ENCODE measurements around the gene ESRRB.

Gene ESRRB

DNA sequence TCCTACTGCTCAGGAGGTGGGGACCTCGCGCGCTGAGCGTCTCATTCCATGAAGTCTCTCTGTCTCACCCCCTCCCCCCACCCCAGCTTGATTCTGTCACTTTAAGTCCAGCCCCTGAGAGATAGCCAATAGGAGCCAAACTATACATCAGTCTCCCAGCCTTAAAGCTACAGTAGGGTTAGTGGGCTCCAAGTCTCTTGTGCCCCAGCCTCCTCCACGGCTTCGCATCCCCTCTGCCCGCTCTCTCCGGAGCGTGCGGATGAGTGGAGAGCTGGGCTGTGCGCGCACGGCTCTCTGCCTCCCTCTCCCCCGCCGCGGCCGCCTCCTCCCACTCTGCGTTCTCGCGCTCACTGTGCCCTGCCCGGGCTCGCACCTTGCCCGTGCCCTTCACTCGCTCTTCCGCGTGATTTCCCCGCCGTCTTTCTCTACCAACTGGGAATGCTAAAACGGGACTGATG is at the start of gene ESRRB:
Gene ESRRB (plus strand): TSS at position 191 of the 458 bp plus-strand sequence. CDS start 265 bp downstream, at position 456.
- DNase-seq (ENCODE audit: low read depth in 2 of 3, low spot score in 2 of 3): no peak

DNA sequence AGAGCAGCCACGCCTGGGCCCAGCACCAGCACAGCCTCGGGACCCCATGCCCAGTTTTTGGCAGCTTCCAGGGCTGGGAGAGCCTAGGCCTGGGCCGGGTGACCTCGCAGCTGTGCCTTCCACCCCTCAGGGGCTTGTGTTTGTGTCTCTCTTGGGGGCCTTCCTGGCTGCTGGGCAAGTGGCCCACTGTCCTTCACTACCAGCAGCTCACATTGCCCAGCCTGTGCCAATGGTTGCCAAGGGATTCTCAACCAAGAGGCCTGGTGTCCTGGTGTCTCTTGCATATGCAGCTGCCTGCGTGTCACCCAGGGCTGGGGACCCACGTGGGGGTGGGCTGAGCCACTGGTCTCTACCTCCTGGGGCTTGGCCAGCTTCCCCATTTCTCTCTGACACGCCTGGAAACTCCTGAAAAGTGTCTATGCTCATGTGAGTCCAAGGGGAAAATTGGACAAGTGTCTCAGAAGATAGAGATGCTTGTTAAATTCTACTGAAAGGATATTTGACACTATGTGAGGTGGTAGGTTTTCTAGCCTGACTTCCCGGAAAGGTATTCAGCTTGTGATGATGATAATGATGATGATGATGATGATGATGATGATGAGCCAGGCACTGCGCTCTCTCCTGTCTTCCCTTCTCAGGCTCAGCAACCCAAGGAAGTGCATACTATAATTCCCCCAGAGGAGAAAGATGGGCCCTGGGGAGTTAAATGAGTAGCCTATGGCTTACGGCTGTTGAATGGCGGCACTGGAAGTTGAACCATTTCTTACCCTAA is 48.8 kb upstream of the ESRRB start:
- no peak for DNase-seq (ENCODE audit: low read depth in 2 of 3, low spot score in 2 of 3)

DNA sequence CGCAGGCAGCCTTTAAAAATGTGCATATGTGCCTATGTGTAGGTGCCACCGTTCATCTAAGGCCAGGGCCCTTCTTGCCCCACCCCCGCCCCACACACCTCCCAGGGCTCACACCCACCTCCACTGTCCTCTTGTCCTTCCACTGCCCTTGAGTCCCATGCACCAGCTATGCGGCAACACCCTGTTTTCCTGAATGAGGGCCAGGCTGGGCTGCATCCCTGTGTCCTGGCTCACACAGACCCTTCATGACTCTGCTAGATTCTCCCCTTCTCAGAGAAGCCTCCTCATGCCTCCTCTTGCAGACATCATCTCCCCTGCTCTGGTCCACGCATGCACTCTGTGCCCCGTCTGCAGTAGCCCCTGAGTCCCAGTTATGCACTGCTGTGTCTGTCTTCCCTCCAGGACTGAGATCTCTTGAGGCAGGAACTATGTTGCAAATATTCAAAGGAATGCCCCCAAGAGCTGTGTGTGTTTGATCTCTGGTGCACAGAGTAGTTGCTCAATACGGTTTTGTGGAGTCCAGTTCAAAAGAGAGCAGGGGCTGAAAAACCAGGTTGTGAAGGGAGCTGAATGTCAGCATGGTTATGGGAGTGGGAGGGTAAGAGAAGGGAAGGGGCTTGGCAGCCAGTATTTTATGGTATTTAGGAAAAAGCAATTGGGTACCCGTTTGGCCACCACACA is 47.3 kb upstream of the ESRRB start:
- DNase-seq (ENCODE audit: low read depth in 2 of 3, low spot score in 2 of 3): no peak

DNA sequence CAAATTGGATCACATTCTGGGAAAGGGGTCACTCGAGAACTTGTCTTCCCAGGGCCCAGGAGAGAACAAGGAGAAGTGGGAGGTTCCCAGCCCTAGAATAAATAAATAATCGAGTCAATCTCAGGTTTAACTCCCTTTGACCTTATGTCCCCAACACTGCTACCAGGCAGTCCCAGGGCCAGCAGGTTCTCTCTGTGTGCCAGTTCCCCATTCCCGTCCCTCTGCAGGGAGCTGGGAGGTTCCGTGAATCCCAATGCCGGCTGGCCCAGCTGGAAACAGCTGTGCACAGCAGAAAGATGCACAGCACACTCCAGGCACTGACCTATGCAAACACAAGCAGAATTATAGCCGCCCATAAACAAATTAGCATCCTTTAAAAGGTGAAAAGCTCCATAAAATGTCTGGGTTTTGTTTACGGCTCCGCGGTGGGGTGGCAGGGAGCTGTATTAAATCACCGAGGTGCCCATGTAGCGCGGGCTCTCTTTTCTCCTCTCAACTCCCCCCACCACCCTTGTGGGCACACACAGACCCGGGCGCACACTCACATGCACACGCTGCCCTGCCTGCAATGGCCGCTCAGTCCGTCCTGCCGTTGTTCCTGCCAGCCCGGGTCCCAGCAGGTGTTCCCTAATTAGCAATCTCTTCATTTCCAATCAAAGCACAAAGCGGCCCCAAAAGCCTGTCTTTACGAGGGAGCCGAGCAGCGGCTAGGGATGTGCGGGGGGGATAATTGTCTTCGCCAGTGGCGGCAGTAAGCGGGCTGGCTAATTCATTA is 46.6 kb upstream of the ESRRB start:
- no peak for DNase-seq (ENCODE audit: low read depth in 2 of 3, low spot score in 2 of 3)

DNA sequence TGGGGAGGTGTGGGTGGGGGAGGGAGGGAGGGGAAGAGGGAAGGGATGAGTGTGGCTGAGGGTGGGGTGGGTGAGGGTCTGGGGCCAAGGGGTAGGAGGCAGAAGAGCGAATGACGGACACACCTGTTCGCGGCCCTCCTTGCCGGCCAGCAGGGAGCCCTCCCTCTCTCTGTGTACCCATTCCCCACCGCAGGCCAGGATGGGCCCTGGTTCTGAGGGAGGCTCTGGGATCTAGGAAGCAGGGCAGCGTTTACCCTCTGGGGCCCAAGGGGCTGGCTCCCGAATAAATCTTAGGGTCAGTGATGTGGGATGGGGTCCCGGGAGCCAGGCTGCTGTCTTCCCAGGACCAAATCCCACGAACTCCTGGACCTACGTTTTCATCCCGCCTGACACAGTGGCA is 46.0 kb upstream of the ESRRB start:
- no peak for DNase-seq (ENCODE audit: low read depth in 2 of 3, low spot score in 2 of 3)

DNA sequence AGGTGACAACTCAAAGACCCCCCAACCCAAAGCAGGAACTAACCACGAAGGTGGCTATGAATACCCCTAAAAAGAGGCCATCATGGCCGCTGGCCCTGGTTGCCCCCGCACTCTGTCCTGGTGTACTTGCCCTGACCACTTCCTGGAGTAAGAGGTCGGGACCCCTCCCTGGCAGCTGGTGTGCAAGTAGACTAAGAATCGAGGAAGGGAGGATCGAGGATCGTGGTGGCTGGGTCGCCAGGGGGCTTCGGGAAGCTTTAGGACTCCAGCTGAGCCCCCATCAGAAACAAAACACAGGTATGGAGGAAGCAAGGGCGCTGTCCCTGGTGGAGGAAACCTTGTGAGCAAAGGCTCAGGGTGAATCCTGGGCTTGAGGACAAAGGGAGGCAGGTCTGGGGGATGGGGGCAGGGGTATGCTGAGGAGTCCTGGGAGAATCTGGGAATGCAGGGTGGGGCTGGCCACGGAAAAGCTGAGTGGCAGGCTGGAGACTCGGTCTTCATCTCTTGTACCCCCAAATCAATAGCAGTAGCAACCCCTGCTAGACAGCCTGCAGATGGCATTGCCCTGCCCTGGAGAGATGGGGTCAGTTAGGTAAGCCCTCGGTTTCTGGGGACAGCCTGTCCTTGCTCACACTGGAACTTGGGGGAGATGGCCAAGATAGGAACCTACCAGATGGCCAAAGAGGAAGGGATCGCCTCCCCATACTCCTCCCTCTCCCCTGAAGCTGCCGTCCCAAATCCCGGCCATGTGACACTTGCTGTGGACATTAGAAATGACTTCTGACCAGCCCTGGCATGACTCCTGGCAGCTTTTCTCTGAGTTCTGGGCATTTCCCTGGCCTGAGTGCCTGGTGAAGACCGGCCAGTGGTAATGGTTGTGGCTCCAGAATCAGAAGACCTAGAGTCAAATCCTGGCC is 45.3 kb upstream of the ESRRB start:
- DNase-seq (ENCODE audit: low read depth in 2 of 3, low spot score in 2 of 3): no peak

DNA sequence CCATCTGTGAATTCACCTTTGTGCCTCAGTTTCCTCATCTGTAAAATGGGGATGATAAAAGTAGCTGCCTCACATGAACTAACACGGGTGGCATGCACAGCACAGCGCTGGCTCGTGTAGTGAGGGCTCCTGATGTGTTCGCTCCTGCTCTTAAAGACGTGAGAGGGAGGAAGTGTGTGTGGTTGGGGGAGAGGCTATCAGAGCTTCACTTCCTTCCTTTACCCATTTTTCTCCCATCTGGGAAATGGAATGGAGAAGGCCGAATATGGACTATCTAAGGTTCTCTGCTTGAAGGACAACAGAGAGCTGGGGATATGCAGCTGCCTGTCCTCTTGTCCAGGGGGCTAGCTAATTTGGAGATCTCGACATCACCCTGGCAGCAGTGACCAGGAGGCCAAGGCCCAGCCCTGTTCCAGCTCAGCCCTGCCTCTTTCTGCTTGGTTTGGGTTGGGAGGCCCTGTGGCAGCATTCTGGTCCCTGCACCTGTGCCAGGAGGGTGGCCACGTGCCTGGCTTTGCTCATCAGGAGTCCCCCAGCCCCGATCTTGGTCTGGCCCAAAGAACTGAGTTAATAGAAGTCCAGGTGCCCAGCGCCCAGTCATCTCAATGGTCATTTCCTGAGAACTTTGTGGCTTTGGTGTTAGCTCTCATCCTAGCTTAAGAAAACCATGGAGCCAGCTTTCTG is 44.5 kb upstream of the ESRRB start:
- no peak for DNase-seq (ENCODE audit: low read depth in 2 of 3, low spot score in 2 of 3)

DNA sequence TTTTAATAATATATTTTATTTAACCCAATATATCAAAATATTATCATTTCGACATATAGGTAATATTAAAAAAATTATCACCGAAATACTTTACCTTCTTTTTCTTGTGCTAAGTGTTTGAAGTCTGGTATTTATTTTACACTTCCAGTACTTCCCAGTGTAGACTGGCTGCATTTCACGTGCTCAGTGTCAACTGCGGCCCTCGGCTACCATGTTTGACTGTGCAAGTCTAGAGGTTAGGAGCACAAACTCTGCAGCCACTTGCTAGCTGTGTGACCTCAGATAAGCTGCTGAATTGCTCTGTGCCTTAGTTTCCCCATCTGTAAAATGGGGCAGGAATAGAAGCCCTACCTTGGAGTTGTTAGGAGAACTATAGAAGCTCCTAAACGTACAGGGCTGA is 42.3 kb upstream of the ESRRB start:
- DNase-seq (ENCODE audit: low read depth in 2 of 3, low spot score in 2 of 3): no peak

DNA sequence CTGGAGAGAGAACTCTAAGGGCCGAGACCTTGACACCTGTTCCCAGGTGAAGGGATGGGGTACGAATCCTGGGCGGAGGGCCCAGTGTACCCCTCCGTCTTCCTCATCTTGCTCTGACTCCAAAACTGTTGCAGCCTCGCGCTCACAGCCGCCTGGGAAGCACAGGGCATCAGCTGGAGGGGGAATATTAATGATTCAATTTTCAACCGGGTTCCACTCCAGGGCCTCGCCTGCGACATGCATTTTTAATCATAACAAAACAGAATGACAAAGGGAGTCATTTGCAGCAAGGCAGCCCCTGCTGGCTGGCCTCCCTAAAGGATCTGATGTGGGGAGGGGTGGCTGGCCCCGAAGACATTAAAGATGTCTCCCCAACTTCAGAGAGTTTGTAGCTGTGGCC is 41.6 kb upstream of the ESRRB start:
- no peak for DNase-seq (ENCODE audit: low read depth in 2 of 3, low spot score in 2 of 3)

DNA sequence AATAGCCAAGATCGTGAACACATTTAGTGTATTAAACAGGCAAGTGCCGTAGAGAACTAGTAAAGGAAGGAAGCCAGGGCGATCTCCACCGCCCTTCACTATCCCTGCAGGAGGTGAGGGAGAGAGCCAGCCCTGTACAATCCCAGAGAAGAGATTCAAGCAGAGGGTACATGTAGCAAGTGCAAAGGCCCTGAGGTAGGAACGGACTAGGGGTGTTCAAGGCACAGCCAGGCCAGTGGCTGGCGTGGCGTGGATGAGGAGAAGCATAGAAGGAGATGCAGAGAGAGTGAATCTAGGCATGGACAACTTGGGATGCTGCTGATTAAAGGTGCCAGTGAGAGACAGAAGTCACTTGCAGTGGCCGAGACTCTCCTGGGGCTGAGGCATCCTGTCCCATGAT is 39.1 kb upstream of the ESRRB start:
- DNase-seq (ENCODE audit: low read depth in 2 of 3, low spot score in 2 of 3): no peak

DNA sequence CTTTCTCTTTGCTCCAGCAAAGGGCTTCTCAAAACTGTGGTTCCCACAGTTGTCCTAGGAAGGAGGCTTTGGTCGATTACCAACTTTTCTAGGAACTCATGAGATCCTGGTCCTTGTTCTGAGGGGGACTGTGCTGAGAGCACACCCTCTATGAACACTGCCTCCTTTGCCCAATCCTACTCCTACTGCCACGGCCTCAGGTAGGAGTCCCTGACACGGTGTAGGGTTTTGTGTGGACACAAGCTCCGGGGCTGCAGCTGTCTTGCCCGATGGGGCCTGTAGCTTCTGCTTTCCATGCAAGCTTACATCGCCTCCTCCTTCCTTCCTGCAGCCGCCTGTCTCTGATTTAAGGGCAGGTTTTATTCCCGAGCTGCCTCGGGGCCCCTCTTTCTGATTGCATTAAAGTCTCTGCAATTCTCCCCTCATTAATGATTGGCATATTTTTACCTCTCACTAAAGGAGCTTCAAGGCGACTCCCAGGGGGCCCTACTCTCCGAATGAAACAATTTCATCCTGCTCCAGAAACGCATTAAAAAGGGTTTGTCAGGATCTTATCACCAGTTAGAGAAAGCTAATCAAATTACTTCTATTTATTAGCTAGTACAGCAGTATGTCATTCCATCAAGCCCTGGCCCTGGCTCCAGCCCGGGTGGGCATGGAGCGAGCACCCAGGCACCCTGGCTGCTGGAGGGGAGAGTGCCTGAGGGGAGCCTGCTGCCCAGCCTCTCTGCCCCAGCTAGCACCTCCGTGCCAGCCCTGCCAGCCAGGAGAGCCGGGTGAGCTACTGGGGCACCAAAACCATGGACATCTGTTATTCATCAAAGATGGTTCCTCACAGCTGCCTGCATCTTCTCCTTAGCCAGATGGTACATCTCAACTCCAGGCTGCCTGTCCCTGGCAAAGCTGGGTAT is 38.0 kb upstream of the ESRRB start:
- DNase-seq (ENCODE audit: low read depth in 2 of 3, low spot score in 2 of 3): no peak

DNA sequence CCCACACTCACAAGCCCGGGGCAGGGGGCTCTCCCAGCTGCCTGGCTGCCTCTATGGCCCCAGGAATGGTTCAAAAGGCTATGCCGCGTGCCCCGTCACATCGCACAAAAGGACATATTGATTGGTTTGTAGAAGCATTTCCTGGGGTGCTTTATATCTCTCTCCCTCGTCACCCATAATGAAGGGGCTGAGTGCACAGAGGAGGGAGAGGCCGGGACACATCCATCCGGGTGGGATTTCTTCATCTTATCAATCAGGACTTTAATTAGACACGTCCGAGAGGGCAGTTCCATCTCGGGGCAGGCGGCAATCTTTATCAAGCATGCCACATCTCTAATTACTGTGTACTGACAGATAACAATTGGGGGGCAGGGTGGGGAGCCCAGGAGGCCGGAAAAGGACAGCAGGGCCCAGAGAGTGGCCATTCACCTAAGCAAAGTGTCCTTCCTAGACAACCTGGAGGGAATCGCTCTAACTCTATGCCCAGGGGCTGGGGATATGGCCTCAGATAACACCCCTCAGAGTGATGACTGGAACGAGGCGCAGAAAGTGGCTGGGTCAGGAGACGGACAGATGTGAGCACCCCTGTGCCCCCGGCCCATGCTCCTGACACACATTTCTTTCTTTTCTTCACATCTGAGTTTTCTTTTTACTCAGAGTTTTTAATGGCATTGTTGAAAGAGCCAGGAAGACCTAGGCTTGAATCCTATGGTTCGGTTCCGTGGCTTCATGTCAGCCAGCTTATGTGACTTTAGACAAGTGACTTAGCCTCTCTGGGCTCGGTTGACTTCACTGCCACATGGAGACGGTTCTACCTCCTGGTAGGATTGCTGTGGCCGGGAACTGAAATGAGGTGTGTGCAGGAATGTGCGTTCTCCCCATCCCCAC is 36.0 kb upstream of the ESRRB start:
- DNase-seq (ENCODE audit: low read depth in 2 of 3, low spot score in 2 of 3): no peak

DNA sequence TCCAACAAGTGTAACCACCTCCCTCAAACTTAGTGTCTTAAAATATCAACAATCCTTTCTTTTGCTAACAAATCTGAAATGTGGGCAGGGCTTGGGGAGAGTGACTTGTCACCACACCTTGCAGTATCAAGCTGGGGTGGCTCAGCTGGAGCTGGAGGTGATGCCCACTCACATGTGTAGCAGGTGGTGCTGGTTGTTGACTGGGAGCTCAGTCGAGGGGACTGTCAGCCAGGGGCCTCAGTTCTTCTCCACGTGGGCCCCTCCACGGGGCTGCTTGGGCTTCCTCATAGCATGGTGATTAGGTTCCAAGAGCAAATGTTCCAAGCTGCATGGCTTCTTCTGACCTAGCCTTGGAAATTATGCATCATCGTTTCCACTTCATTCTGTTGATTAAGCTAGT is 32.6 kb upstream of the ESRRB start:
- DNase-seq (ENCODE audit: low read depth in 2 of 3, low spot score in 2 of 3): no peak

DNA sequence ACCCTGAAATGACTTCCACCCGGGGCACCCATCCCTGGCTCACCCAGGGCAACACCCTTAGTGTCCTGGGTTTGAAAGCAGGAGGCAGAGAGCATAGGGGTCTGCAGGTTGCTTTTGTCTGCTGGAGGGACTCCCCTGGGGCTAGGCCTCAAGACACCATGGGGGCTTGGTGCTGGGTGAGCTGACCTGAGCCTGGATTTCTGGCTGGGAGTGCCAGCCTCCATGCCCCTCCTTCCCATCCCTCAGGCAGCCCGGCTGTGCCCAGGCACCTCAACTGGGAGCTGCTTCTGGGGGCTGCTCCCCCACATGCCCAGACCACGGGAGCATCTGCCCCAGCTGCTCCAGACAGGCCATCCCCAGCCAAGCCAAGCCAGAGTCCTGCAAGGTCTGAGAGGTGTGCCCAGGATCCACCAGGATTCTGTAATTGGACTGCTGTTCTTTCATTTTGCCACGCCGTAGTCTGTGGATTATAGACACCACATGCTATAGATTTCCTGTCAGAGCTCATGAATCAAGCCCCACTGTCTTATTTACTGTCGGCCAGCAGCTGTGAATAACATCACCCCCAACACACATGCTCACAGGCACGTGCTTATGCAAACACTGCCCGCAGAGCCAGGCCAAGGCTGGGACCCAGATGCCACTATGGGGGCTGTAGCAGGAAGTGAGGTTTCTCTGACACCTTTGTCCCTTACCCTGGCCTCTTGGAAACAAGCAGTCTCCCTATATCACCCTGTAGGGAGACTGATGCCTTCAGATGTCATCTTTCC is 29.4 kb upstream of the ESRRB start:
- DNase-seq (ENCODE audit: low read depth in 2 of 3, low spot score in 2 of 3): no peak

DNA sequence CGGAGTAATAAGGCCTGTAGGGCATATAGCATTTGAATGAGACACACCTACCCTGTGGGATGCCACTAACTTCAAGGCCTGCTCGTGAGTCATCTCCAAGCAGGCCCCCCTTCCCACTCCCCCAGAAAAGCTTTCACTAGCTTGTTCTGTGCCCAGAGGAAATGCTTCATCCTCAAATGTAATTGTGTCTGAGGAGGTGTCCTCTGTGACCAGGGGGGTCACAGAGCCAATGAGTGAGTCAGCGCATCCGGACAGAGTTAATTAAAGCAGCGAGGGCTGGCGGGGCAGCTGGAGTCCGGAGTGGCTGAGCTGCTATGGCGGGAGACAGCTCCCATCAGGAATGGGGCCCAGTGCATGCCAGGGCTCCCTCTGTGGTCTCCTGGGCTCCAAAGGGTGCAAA is 27.0 kb upstream of the ESRRB start:
- DNase-seq (ENCODE audit: low read depth in 2 of 3, low spot score in 2 of 3): no peak

DNA sequence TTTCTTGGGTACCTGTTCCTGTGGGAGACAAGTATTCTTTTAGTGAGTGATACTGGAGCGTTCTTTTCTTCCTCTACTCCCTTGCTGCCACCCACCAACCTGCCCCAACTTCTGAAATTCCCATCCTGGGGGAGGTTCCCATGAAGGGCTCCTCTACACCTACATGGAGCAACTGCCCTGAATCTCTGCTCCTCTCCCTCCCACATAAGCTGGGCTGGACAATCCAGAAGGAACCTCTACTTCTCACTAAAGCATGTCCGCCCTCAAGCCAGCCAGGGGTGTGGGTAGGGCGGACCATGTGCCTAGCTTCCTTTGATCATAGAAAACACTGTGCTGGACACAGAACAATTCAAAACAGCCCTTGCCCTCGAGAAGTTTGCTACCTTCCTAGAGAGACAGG is 25.9 kb upstream of the ESRRB start:
- no peak for DNase-seq (ENCODE audit: low read depth in 2 of 3, low spot score in 2 of 3)

DNA sequence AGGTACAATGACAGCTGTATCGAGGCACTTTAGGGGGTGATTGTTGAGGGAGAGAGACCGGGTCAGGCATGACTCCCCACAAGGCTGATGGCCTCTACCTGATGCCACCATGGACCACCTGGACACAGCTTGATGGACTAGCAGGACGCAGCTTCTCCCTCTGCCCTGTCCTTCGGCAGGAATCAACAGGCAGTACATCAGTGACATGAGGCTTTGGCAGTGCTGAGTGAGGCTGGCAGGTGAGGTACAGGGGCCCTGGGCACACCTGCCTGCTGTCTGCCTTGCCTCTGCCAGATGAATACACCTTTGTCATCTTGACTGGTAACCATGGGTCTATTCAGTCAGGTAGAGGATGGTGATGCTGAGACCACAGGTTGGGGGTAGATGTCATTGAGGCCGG is 25.3 kb upstream of the ESRRB start:
- no peak for DNase-seq (ENCODE audit: low read depth in 2 of 3, low spot score in 2 of 3)

DNA sequence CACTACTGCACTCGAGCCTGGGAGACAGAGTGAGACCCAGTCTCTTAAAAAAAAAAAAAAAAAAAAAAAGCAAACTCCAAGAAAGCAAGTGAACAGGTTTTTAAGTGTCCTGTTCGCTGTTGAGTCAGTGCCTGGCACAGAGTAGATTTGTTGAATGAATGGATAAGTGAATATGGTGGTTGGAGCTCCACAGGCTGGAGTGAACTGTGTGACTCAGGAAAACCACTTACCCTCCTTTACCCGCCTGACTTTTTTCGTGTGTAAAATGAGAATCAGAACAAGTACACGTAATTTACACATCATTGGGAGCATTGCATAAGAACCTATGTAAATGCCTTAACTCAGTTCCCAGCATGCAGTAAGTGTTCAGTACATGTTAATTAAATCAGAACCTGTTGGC is 24.0 kb upstream of the ESRRB start:
- no peak for DNase-seq (ENCODE audit: low read depth in 2 of 3, low spot score in 2 of 3)
